GM21390 (cell line): Measurements from ENCODE around the gene PEX3.
A peak's percentile ranks its signal among the peaks of the same experiment; 100 is the strongest.
"Not testable (repeated sequence)": the region's sequence is repeated elsewhere in the genome, so short reads cannot be mapped to it uniquely, and the experiment has no call there.

Experiments
- ATAC-seq: cut with Tn5 transposase; IDR thresholded peaks from one replicate; pipeline ENCODE4 v1.9.1; 2021; ENCODE audit not compliant: unreplicated experiment

PEX3 gene

DNA sequence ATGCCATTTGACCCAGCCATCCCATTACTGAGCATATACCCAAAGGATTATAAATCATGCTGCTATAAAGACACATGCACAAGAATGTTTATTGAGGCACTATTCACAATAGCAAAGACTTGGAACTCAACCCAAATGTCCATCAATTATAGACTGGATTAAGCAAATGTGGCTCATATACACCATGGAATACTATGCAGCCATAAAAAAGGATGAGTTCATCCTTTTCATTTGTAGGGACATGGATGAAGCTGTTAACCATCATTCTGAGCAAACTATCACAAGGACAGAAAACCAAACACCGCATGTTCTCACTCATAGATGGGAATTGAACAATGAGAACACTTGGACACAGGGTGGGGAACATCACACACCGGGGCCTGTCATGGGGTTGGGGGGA, 2.7 kb upstream of the PEX3 start:
- not testable (repeated sequence) for ATAC-seq

GRCh38 chr6:143449082-143449713, 1.4 kb upstream of the PEX3 start:
- ATAC-seq, result no peak

DNA sequence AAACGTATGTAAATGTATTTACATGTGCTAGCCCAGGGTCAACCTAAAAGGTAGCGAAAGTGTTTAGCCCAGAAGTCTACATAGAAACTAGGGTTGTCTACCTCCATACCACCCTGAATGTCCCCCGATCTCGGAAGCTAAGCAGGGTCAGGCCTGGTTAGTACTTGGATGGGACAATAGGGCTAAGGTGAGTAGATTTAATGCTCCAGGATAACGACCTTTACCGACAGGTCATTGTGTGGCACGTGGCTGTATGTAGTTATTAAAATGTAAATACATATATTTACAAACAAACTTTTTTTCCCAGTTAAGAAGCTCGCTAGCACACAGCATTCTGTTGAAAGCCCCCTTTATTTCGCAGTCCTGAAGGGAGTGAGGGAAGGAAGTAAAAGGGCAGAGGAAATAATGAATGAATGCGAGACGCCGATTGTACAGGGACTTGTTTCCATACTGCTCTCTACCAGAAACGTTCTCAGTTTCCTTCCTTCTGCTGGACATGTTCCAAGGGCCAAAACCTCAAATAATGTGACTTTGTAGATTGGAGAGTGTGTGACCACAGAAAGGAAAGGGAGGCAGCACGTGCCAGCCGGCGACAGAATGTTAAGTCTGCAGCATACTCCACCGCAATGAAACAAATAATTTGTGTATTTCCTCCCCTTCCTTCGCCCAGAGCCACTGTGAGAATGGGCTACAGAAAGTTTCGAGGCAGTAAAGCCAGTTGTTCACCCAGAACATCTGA, 722 bp upstream of the PEX3 start:
- peak; percentile 15 for ATAC-seq

GRCh38 chr6:143451531-143451930, 926 bp downstream of the PEX3 start:
- ATAC-seq, result no peak

GRCh38 chr6:143457563-143458359, 7.2 kb downstream of the PEX3 start:
- ATAC-seq, result no peak

GRCh38 chr6:143465546-143465945, 14.9 kb downstream of the PEX3 start:
- ATAC-seq, result no peak

DNA sequence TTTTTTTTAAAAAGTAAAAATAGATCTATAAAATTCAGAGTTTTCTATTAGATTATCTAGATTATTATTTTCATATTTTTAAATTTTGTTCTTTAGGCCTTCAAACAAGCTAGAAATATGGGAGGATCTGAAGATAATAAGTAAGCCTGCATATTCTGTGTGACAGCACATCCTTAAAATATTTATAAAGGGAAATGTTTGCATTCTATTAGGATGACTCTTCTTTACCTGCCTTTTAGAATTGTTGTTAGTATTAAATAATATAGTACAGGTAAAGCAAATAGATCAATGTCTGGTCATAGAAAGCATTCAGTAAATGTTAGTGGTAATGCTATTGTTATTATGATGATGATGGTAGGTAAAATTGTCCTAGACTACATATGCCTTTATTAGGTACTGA, 17.4 kb downstream of the PEX3 start:
- ATAC-seq, result no peak

GRCh38 chr6:143468823-143469222, 18.2 kb downstream of the PEX3 start:
- ATAC-seq, result not testable (repeated sequence)

DNA sequence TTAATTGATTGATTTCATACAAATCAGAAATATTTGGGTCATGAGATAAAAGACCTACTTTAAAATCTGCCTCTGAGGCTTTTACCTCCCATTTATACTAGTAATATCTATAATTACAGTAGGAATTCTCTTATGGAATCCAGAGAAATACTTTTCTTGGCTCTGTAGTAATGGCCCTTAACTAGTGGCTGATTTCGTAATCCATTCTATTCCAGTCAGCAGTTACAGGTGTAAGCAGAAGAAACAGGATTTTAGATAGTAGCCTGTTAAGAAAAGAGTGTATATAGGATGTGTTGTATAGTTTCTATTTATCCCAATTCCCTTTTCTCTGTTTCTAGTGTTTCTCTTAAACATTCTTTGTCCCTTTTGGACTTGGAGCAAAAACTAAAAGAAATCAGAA, 21.2 kb downstream of the PEX3 start:
- ATAC-seq, result no peak

- no peak for ATAC-seq
Measured at GRCh38 chr6:143476545-143476944, 25.9 kb downstream of the PEX3 start.

GRCh38 chr6:143478479-143479062, 28.0 kb downstream of the PEX3 start:
- ATAC-seq, result no peak

DNA sequence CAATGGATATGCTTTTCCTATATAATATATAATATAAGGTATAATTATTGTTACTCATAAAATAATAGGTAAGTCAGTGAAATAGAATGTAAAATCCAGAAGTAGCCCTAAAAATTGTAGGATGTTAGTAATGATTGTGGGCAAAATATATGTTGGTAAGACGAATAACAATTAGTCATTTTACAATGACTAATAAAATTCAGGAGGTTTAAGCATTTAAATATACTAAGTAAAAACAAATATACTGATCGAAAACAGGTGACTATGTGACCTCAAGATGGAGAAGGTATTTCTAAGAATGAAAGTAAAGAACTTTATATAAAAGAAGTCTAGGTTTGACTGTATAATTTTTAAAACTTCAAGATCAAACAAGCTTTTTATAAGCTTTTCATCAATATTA, 32.0 kb downstream of the PEX3 start:
- no peak for ATAC-seq

DNA sequence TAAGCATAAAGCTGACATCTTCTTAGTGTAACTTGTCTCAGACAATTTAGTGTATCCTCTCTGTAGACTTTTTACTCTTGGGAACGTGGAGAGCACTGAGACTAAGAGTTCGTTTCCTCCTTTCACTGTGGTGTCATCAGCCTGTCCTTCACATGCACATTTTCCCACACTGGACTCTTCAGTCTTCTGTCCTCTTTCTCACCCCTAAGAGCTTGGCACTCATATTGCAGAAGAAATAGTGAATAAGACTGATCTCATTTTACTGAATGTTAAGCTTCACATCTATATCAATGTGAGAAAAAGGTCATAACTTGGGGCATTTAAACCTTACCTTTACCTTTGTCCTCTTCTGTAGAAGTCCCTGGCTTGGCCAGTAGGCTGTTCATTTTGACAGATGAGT, 35.4 kb downstream of the PEX3 start:
- ATAC-seq, result no peak

- no peak for ATAC-seq
Measured at GRCh38 chr6:143486752-143487151, 36.1 kb downstream of the PEX3 start.

- ATAC-seq, result no peak
Measured at GRCh38 chr6:143490244-143490643, 39.6 kb downstream of the PEX3 start.

GRCh38 chr6:143490775-143491174, 40.2 kb downstream of the PEX3 start:
- ATAC-seq, result no peak

- no peak for ATAC-seq
Measured at GRCh38 chr6:143496974-143497373, 46.4 kb downstream of the PEX3 start.

GRCh38 chr6:143498428-143498827, 47.8 kb downstream of the PEX3 start:
- no peak for ATAC-seq

DNA sequence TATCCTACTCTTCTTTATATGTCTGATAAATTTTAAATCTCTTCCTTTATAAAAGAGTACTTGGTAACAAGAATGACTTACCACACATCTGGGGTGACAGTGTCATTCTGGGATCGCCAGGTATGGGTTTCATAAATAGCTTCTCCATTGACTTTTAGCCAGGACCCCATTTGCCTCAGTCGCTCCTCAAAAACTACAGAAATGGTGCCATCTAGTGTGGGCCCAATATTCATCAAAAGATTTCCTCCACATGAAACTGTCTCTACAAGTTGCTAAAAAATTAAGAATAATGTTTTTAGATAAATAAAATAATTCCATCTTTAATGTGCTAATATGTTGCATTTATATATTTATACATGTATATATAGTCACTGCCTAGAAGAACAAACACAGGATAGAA, 51.2 kb downstream of the PEX3 start:
- ATAC-seq, result no peak

DNA sequence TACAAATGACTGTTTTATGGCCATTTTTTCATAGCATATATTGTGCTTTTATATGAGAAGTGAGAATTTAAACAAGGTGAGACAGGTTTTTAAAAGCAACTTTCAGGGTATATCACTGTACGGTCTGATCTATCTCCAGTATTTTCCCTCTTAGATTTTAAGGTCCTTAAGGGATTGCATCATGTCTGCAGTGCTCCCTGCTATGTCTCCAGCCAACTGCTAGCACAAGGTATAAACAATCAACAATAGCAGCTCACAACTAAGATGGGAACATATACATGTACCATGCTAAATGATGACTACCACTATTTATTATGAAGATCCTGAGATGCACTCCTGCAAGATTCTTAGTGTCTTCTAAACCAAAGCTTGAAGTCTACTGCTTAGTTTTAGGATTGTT, 53.8 kb downstream of the PEX3 start:
- no peak for ATAC-seq

GRCh38 chr6:143505111-143505510, 54.5 kb downstream of the PEX3 start:
- no peak for ATAC-seq

- no peak for ATAC-seq
Measured at GRCh38 chr6:143505537-143505936, 54.9 kb downstream of the PEX3 start.
